ENCODE data around the gene LRRC61. TPM values are rescaled to one million over a fixed set of nuclear protein-coding genes. Genes with fewer than 3 reads are reported as not detected.

The LRRC61 gene
- total and polyA plus RNA-seq, 2 of the 13 experiments (the other 11 are each of a cell fraction or from before 2014, with no cell fraction given), result 33.0 to 34.8 TPM

DNA sequence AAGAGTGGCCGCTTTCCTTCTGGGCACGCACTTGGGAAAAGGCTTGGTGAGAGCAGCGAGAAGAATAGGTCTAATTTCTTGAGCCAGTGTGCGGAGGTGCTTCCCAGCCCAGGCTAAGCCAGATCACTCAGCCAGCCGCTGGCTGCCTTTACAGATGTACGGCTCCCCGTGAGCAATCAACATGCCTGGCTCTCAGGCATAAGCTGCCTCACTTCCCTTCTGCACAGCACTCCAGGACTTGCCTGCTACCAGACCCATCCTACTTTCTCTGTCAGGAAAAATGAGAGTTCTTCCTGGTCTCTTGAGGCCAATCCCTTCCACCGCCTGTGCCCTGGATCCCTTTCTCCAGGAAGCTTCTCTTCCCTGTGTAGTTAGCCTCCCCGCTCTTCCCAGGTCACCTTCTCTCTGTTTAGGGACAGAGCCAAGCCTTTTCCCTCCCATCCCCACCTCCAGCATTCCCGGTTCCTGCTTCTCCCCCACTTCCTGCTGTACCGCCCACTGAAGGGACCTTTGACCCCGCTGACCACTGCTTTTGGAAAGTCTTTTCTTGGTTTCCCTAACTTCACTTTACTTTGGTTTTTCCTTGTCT, 1.3 kb downstream of the LRRC61 start (continued):
- TF ChIP-seq TBX2 (CRISPR knock-in tag; IDR thresholded peaks at IDR 0.05; ENCODE audit: borderline replicate concordance) (no peak), ZNF432 (CRISPR knock-in tag; IDR thresholded peaks at IDR 0.05; ENCODE audit: borderline replicate concordance) (no peak), NR2F6 (IDR thresholded peaks at IDR 0.05) (peak; percentile 83), NR2F6 (CRISPR knock-in tag; IDR thresholded peaks at IDR 0.05) (peak; percentile 89), HOXA5 (CRISPR knock-in tag; IDR thresholded peaks at IDR 0.05) (no peak), PHF21A (CRISPR knock-in tag; IDR thresholded peaks at IDR 0.05) (no peak), NFKB2 (CRISPR knock-in tag; IDR thresholded peaks at IDR 0.05; ENCODE audit: borderline replicate concordance) (peak; percentile 2; the same call in 1 of the 2 replicates), ZFP36L2 (CRISPR knock-in tag; IDR thresholded peaks at IDR 0.05) (no peak), ZNF30 (CRISPR knock-in tag; IDR thresholded peaks at IDR 0.05) (no peak), HDAC1 (CRISPR knock-in tag; IDR thresholded peaks at IDR 0.05) (peak; percentile 15; the same call in 1 of the 2 replicates), ZNF512B (CRISPR knock-in tag; IDR thresholded peaks at IDR 0.05; ENCODE audit: borderline replicate concordance) (no peak), ZBTB37 (CRISPR knock-in tag; IDR thresholded peaks at IDR 0.05) (no peak), HOXA9 (CRISPR knock-in tag; IDR thresholded peaks at IDR 0.05; ENCODE audit: borderline replicate concordance) (no peak), USF2 (IDR thresholded peaks at IDR 0.05; ENCODE audit: low read depth, low read length) (no peak), USF2 (CRISPR knock-in tag; IDR thresholded peaks at IDR 0.05; ENCODE audit: borderline replicate concordance) (no peak), NRL (CRISPR knock-in tag; IDR thresholded peaks at IDR 0.05; ENCODE audit: borderline replicate concordance) (0 out of 2 replicates have a peak, but pooled peaks have one; percentile 48), ZNF605 (CRISPR knock-in tag; IDR thresholded peaks at IDR 0.05) (no peak), ZNF709 (CRISPR knock-in tag; IDR thresholded peaks at IDR 0.05) (0 out of 2 replicates have a peak, but pooled peaks have one; percentile 46), PRDM10 (CRISPR knock-in tag; IDR thresholded peaks at IDR 0.05; ENCODE audit: low read depth) (peak; percentile 89; the same call in 1 of the 2 replicates), NR2F1 (CRISPR knock-in tag; IDR thresholded peaks at IDR 0.05) (peak in 1 of 2 experiments; percentile 43; a peak in 2 of 4 replicates)

All from HepG2 (cell line).